GM21381 (cell line): ENCODE results near the gene PPP1R13B.
A peak's percentile ranks its signal among the peaks of the same experiment; 100 is the strongest.

ENCODE experiments used
- ATAC-seq: cut with Tn5 transposase; IDR thresholded peaks from one replicate; pipeline ENCODE4 v1.9.1; 2021; ENCODE audit warnings: mild to moderate bottlenecking, moderate library complexity; ENCODE audit not compliant: unreplicated experiment

The PPP1R13B gene

DNA sequence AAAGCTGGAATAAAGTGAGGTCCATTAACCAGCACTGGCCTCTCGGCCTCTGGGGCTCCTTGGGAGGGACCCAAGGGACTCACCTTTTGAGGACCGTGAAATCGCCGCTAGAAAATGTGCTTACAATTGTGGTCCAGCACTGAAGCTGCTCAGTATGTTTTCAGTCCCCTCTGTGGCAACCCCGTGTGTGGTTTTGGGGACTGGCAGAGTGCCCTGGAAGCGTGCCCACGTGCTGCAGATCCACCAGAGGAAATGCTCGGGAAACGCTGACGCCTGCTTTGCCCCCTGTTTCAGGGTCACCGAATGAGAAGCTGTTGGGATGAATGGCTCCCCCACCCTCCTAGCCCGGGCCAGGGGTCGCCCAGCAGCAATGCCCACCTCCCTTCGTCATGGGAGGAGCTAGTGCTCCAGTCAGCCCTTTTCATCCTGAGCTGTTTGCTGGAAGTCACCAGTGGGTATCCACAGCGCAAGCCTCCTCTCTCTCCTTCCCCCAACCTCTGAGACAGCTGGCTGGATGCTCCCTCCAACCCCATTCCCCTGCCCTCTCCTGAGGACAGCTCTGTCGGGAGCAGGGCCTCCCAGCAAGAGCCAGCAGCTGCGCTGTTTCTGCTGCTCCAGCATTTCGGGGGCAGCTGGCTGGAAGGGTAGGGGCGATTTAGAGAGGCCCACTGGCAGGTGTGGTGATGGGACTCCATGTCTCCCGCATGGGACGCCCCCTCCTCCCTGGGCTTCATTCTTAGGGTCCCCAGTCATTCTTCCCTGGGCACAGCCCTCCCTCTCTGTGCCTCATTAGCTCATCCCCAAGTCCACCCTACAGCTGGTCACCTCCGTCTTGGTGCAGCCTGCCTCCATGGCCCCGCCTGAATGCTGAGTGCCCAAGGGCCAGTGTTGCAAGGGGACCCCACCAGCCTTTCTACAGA, 33.2 kb upstream of the PPP1R13B start:
- no peak for ATAC-seq

DNA sequence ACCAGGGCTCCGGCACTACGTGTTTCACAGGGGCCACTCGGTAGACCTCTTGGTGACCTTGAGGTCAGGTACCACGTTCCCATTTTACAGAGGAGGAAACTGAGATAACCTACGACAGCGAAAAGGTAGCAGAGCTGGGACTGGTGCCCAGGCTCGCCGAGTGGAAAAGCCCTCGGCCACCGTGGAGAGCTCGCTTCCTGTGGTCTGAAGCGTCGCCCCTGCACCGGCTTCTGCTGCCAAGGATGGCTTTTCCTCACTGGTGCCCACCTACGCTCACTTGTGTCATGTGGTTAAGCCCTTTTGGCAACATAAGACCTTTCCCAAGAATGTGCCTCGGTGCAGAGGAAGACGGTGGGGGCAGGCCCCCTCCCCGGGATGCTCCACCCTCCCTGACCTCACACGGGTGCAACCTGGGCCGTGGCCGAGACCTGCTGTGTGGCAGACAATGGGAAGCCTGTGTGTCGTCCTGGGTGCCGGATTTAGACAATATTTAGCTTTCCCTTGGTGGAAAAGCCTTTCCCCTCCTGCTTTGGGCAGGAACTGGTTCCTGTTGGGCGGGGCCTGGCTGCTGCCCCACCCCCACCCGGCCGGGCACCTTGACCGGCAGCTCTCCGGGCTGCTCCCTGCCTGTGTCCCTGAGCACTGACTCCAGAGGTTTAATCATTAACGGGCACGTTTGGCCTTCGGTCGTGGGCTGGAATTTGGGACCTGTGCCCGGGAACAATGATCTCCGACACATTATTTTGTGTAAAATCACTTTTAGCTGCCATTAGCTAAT, 32.4 kb upstream of the PPP1R13B start:
- ATAC-seq = no peak

DNA sequence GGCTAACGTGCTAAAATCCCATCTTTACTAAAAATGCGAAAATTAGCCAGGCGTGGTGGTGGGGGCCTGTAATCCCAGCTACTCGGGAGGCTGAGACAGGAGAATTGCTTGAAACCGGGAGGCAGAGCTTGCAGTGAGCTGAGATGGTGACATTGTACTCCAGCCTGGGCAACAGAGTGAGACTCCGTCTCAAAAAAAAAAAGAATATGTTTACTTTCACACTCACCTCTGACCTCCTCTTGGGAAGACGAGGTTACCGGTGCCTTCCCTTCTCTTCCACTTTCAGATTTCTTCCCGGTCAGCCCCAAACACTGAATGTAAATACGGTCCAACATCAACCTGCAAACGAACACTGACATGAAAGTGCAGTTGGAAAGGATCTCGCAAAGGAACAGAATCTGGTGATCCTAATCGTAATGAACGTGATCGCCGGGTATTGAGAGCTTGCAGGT, 31.8 kb upstream of the PPP1R13B start:
- no peak for ATAC-seq

DNA sequence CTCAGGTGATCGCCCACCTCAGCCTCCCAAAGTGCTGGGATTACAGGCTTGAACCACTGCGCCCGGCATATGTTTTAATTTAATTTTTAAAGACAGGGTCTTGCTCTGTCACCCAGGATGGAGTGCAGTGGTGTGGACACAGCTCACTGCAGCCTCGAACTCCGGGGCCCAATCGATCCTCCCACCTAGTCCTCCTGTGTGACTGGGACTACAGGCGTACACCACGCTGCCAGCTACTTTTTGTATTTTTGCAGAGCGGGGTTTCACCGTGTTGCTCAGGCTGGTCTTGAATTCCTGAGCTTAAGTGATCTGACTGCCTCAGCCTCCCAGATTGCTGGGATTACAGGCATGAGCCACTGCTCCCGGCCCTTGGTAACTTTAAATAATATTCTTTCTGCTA, 30.8 kb upstream of the PPP1R13B start:
- ATAC-seq = no peak

DNA sequence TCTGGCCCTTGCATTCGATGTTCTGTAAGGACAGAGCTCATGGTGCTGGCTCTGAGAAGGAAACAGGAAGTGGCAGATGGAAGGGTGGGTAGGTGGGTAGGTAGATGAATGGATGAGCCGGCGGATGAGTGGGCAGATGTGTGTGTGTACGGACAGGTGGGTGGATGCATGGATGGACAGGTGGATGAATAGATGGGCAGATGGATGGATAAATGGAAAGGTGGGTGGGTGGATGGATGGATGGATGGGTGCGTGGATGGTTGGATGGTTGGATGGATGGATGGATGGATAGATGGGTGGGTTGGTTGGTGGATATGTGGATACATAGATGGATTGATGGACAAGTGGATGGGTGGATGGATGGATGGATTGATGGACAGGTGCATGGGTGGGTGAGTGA, 27.6 kb upstream of the PPP1R13B start:
- ATAC-seq = no peak

DNA sequence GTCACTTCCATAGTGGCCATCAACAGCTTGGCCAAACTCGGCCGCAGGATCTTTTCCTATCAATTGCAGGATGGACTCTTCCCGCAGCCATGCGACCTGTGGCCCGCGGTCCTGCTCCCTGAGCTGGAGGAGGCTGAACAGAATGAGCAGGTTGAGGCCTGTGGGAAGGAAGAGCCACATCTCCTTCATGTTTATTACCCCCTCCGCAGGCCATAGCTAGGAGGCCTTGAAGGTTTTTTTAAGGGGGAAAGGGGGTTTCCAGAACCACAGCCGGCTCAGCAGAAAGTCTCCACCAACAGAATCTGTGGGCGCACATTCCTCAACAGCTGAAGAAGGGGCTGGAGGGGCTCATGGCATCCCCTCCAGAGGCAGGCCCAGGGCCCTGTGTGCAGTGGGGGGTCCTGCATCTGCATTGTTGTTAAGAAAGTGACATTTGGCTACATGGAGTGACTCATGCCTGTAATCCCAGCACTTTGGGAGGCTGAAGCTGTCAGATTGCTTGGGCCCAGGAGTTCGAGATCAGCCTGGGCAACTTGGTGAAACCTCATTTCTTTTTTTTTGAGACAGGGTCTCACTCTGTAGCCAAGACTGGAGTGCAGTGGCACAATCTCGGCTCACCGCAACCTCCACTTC, 25.2 kb upstream of the PPP1R13B start:
- no peak for ATAC-seq

DNA sequence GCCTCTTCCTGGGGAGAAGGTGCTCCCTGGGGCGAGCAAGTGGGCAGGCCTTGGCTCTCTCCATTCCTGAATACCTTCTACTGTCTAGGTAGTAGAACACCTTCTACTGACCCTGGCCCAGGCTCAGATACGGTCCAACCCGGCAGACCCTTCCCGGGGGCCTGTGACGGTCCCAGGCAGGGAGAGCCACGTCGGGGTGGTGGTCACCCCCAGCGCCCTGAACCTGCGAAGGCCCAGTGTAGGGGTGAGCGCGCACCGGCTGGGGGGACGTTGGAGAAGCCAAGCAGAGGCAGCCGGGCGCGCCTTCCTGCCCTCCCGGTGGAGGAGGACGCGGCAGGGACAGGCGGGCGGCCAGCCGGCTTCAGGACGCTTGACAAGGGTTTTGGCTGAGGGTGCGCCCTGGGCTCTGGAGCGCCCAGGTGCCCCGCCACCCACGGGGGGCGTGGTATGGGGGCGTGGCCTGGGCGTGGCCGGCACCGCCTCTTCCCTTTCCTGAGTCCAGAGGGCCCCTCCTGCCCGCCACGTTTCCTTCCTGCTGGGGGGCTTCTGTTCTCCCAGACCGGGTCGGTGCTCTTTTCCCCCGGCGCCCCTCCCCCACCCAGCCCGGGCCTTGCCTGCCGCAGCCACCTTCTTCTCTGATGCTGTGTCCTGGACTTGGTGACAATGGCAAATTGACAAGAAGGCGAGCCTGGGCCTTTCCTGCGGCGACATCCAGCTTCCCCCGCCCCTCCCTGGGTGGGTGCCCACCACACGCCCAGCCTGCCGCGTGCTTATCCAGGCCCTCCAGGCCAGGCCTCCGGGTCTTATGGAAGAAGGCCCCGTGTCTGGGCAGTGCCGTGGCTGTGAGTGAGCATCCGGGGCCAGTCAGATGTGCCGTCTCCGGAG, 24.5 kb upstream of the PPP1R13B start:
- peak; percentile 68 for ATAC-seq

DNA sequence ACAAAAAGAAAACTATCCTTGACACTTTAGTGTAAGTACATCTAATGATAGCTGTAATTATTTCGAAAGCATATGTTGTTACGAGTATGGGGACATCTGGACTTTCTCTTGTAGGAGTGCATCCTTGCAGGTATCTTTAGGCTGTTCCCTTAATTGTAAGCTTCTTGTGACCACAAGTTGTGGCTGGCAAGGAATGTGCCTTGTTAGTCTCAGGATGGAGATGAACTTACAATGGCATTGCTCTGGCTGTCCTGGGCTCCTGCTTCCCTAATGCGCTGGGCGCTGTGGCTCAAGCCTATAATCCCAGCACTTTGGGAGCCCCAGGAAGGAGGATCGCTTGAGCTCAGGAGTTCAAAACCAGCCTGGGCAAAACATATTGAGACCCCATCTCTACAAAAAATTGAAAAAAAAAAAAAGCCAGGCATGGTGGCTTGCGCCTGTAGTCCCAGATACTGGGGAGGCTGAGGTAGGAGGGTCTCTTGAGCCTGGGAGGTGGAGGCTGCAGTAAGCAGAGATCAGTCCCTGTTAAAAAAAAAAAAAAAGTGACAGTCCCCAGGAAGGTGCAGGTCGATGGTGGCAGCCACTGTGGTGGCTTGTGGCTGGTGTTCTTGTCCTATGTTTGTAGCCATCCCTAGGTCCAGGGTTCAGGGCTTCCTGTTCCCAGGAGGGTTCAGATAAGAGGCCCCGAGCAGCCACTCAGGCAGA, 23.7 kb upstream of the PPP1R13B start:
- no peak for ATAC-seq

DNA sequence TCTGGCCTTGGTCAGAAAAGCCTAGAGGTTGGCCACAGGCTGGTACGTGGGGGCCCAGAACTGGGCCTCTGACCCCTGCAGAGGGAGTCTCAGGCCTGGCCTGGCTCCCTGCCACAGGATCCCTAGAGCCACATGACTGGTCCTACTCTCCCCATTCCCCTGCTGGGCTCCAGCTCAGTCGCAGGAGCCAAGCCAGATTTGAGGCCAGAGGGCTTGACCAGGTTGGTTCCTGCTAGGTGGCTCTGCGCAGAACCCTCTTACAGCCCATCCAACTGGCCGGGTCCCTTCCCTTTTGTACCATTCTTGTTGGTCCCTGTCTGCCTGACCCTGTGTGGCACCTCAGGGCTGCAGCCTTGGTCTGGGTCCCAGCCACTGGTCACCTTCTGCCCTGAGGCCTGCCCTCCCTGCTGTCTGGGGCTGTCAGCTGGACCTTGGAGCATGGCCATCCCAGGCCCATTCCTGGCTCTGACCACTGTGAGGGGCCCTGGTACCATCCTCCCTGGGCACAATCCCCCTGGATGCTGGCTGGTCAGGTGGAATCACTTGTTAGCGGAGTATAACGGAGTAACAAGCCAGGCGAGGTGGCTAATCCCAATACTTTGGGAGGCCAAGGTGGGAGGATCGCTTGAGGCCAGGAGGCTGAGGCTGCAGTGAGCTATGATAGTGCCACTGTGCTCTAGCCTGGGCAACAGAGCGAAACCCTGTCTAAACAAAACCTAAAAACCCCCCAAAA, 22.9 kb upstream of the PPP1R13B start:
- ATAC-seq = no peak

DNA sequence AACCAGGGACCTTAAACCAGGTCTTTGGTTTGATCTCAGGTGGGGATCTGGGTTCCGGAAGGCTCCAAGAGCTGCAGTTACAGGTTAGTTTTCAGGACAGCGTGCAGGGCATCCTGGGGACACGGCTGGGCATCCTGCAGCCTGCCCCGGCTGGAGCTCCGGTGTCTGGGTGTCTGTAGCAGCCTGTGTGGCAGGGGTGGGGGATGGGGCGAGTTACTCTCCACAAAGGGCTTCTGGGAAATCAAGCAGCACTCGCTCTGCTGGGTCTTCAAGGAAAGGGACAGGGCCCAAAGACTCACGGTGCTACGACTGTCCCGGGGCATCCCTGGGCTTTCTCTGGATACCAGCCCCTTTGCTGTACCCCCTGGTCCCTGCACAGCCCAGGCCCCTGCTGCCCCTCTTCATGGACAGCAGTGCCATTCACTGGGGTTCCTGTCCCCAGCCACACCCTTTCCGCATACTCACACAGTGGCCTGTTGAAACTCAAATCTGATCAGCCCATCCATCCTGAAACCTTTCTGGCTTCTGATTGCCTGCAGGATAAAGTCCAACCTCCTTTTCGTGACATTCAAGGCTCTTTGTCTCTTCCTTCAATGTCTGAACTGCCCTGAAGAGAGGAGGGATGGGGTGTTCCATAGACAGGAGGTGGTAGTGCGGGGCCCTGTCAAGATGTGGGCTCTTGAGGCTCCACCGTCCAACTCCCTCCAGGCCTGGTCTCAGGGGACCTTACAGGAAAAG, 22.2 kb upstream of the PPP1R13B start:
- ATAC-seq = no peak

DNA sequence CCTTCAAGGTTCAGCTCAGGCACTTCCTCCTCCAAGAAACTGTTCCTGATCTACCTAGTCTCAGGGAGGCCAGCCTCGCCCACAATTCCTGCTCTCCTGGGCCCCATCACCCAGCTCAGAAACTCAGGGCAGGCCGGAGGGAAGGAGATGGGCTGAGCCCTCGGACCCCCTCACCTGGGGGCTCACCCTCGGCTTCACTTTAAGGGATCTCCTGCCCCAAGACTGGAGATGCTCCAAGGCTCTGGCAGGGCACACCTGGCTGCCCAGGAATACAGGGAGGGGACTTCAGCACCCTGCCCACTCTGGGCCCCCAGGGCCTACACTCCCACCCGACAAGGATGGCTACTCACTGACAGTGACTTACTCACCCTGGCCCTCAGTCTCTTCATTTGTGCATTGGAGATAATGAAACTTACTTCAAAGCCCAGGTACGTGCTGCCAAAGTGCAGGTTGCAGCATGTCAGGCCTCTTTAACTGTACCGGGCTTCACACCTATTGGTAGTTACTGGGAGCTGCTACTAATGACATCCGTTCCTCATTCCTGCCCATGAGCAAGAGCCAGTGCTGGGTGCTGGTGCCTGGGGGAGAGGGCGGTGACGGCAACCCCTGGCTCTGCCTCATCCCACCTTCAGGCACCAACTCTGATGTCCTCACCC, 21.0 kb upstream of the PPP1R13B start:
- no peak for ATAC-seq

DNA sequence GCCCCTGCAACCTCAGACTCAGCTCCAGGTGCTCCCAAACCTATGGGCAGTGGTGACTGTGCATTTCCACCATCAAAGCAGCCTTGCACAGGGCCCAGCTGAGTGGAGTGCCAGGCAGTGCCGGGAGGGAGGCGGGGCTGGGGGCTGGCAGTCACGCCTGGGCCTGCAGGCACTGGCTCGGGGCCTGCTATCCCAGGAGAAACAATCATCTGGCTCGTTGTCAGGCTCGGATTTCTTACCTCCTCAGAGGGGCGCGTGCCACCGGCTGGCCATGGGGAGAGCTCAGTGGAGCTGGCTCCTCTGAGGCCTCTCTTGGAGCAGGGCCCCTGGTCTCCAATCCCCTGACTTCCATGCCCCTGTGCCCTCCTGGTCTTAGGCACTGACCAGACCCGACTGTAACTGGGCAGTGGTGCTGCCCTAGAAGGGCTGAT, 20.2 kb upstream of the PPP1R13B start:
- ATAC-seq = no peak

DNA sequence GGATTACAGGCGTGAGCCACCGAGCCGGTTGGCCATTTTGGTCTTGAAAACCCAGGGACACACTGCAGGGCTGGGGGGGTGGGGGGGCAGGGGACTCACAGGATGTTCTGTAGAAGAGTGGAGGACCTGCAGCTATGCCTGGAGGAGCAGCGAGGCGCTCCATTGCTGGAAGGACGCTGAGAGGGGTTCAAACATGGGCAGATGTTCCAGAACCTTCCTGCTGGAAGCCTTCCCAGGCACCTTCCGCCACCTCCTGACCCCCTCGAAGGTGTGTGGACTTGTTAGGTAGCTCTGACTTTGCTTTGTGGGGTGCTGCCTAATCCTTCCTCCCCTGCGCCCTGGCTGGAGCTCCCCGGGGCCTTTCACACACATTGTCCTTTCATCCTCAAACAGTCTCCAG, 19.6 kb upstream of the PPP1R13B start:
- ATAC-seq = no peak

DNA sequence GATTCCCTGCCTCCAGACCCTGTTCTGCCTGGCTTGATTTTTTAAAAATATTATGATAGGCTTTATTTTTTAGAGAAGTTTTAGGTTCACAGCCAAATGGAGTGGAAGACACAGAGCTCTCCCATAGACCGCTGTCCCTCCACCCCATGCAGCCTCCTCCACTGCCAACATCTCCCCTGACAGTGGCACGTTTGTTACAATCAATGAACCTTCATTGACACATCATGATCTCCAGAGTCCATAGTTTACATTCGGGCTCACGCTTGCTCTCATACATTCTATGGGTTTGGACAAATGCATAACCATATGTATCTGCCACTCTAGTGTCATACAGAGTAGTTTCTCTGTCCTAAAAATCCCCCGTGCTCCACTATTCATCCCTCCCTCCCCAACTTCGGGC, 15.9 kb upstream of the PPP1R13B start:
- ATAC-seq = no peak

DNA sequence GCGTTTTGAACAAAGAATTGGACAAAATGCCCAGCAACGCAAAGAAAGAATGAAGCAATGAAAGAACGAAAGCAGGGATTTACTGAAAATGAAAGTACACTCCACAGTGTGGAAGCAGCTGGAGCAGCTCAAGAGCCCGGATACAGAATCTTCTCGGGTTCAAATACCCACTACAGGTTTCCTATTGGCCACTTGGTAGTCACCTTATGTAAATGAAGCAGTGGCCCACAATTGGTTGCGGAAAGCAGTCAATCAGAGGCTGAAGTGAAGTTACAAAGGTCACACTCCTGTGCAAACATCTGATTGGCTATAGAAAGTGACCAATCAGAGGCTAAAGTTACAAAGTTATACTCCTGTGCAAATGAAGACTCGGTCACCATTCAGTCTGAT, 15.0 kb upstream of the PPP1R13B start:
- no peak for ATAC-seq

DNA sequence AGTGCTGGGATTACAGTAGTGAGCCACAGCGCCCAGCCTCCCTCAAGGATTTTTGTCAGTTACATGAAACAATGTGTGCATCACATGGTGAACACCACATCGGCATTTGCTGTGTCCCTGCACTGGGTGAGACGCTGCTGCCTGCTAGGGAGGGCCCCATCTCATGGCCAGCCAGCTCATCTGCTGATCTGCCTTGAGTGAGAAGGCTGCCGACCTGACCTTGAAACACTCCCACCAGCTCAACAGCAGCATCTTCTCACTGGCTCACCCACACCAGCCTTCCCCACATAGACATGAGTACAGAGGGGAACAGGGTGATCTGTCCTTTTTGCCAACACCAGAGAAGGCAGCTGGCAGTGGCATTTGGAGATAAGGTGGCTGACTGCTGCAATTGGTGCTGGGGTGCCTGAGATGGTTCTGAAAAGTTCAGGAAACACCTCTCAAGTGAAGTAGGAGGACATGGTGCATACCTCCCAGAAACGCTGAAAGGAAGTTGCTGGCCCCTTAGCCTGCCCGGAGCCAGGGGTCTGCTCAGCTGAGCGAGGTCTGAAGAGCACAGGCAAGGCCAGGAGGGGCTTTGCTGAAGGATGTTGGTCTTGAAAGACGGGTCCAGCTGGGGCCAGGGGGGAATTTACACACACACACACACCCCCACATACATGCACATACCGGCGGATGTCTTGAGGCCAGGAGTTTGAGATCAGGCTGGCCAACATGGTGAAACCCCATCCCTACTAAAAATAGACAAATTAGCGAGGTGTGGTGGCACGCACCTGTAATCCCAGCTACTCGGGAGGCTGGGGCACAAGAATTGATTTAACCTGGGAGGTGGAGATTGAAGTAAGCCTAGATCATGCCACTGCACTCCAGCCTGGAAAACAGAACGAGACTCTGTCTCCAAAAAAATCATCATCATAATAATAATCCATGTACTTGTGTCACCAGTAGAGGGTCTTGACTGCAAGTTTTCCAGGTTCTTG, 14.3 kb upstream of the PPP1R13B start:
- ATAC-seq = no peak
